ENCODE measurements around the gene NDN.
A peak's percentile ranks its signal among the peaks of the same experiment; 100 is the strongest.

The NDN gene

GRCh38 chr15:23646165-23647000 lies 40.7 kb downstream of the NDN start:
- Histone ChIP-seq H3K27me3 (ENCODE audit: insufficient read depth, low read length, poor library complexity) (no peaks in the 10 kb centered on the region), H3K4me1 (ENCODE audit: control insufficient read depth, low read depth, low read length) (no peaks in the 10 kb centered on the region), H3K79me1 (ENCODE audit: low read length) (no peaks in the 10 kb centered on the region), H3K27ac (ENCODE audit: low read depth, low read length) (no peak overlapping the region), H3K4me3 (ENCODE audit: low read length) (no peak overlapping the region), H3K79me2 (ENCODE audit: control insufficient read depth, insufficient read depth, low read length) (no peaks in the 10 kb centered on the region), H4K8ac (ENCODE audit: low read depth, low read length) (no peak overlapping the region), H3K56ac (ENCODE audit: low read length) (no peak overlapping the region), H3K4ac (ENCODE audit: low read depth, low read length) (no peak overlapping the region), H4K5ac (ENCODE audit: low read length) (no peak overlapping the region), H3K9ac (ENCODE audit: low read length) (no peak overlapping the region), H2BK120ac (ENCODE audit: low read depth, low read length) (no peak overlapping the region), H3K36me3 (ENCODE audit: control insufficient read depth, insufficient read depth, low read length) (no peaks in the 10 kb centered on the region), H3K18ac (ENCODE audit: low read length) (no peak overlapping the region), H2BK15ac (replicated peaks; ENCODE audit: low read depth) (no peak overlapping the region), H3K23ac (ENCODE audit: low read length) (no peak overlapping the region), H2BK5ac (ENCODE audit: low read length) (no peak overlapping the region), H3K4me2 (ENCODE audit: low read length) (no peak overlapping the region), H2AK5ac (ENCODE audit: low read length) (no peak overlapping the region)
- no peak for DNase-seq
- no CpG with 5 or more reads among the region's 51 CpGs for WGBS (ENCODE audit: extremely low coverage, insufficient coverage, low lambda C conversion rate)

- WGBS (ENCODE audit: extremely low coverage, insufficient coverage, low lambda C conversion rate): no CpG with 5 or more reads among the region's 40 CpGs
- Histone ChIP-seq H2BK120ac (ENCODE audit: low read depth, low read length) (no peak overlapping the region), H3K79me2 (ENCODE audit: control insufficient read depth, insufficient read depth, low read length) (no peaks in the 10 kb centered on the region), H2BK15ac (replicated peaks; ENCODE audit: low read depth) (no peak overlapping the region), H3K79me1 (ENCODE audit: low read length) (no peaks in the 10 kb centered on the region), H3K18ac (ENCODE audit: low read length) (no peak overlapping the region), H3K27ac (ENCODE audit: low read depth, low read length) (no peak overlapping the region), H3K9ac (ENCODE audit: low read length) (no peak overlapping the region), H3K4me3 (ENCODE audit: low read length) (no peak overlapping the region), H3K4ac (ENCODE audit: low read depth, low read length) (no peak overlapping the region), H3K56ac (ENCODE audit: low read length) (no peak overlapping the region), H3K4me2 (ENCODE audit: low read length) (no peak overlapping the region), H3K36me3 (ENCODE audit: control insufficient read depth, insufficient read depth, low read length) (no peaks in the 10 kb centered on the region), H2AK5ac (ENCODE audit: low read length) (no peak overlapping the region), H2BK5ac (ENCODE audit: low read length) (no peak overlapping the region), H3K4me1 (ENCODE audit: control insufficient read depth, low read depth, low read length) (no peaks in the 10 kb centered on the region), H4K8ac (ENCODE audit: low read depth, low read length) (no peak overlapping the region), H3K27me3 (ENCODE audit: insufficient read depth, low read length, poor library complexity) (no peaks in the 10 kb centered on the region), H4K5ac (ENCODE audit: low read length) (no peak overlapping the region), H3K23ac (ENCODE audit: low read length) (no peak overlapping the region)
- DNase-seq: peak; percentile 59
Measured at GRCh38 chr15:23645371-23646164, 41.5 kb downstream of the NDN start.

GRCh38 chr15:23644829-23645228 lies 42.3 kb downstream of the NDN start:
- Histone ChIP-seq H3K27me3 (ENCODE audit: insufficient read depth, low read length, poor library complexity) (no peaks in the 10 kb centered on the region), H3K56ac (ENCODE audit: low read length) (no peak overlapping the region), H3K23ac (ENCODE audit: low read length) (no peak overlapping the region), H3K4me3 (ENCODE audit: low read length) (no peak overlapping the region), H2BK5ac (ENCODE audit: low read length) (no peak overlapping the region), H3K4ac (ENCODE audit: low read depth, low read length) (no peak overlapping the region), H3K4me1 (ENCODE audit: control insufficient read depth, low read depth, low read length) (no peaks in the 10 kb centered on the region), H4K8ac (ENCODE audit: low read depth, low read length) (no peak overlapping the region), H3K18ac (ENCODE audit: low read length) (no peak overlapping the region), H3K79me2 (ENCODE audit: control insufficient read depth, insufficient read depth, low read length) (no peaks in the 10 kb centered on the region), H3K4me2 (ENCODE audit: low read length) (no peak overlapping the region), H3K9ac (ENCODE audit: low read length) (no peak overlapping the region), H3K27ac (ENCODE audit: low read depth, low read length) (no peak overlapping the region), H4K5ac (ENCODE audit: low read length) (no peak overlapping the region), H3K79me1 (ENCODE audit: low read length) (no peaks in the 10 kb centered on the region), H2BK120ac (ENCODE audit: low read depth, low read length) (no peak overlapping the region), H3K36me3 (ENCODE audit: control insufficient read depth, insufficient read depth, low read length) (no peaks in the 10 kb centered on the region), H2AK5ac (ENCODE audit: low read length) (no peak overlapping the region), H2BK15ac (replicated peaks; ENCODE audit: low read depth) (no peak overlapping the region)
- WGBS (ENCODE audit: extremely low coverage, insufficient coverage, low lambda C conversion rate): no CpG with 5 or more reads among the region's 13 CpGs
- no peak for DNase-seq

GRCh38 chr15:23642413-23643044 lies 44.6 kb downstream of the NDN start:
- WGBS (ENCODE audit: extremely low coverage, insufficient coverage, low lambda C conversion rate): no CpG with 5 or more reads among the region's 13 CpGs
- no peak overlapping the region for H2AK5ac ChIP-seq (ENCODE audit: low read length)
- H3K56ac ChIP-seq (ENCODE audit: low read length): peak overlapping the region; percentile 62
- H3K4me2 ChIP-seq (ENCODE audit: low read length): peak overlapping the region; percentile 54
- no peak overlapping the region for H2BK15ac ChIP-seq (replicated peaks; ENCODE audit: low read depth)
- DNase-seq: peak; percentile 81
- no peak overlapping the region for H2BK120ac ChIP-seq (ENCODE audit: low read depth, low read length)
- H3K79me1 ChIP-seq (ENCODE audit: low read length): no peaks in the 10 kb centered on the region
- H3K18ac ChIP-seq (ENCODE audit: low read length): no peak overlapping the region
- no peak overlapping the region for H3K4ac ChIP-seq (ENCODE audit: low read depth, low read length)
- no peaks in the 10 kb centered on the region for H3K36me3 ChIP-seq (ENCODE audit: control insufficient read depth, insufficient read depth, low read length)
- H3K23ac ChIP-seq (ENCODE audit: low read length): no peak overlapping the region
- no peak overlapping the region for H3K27ac ChIP-seq (ENCODE audit: low read depth, low read length)
- H4K8ac ChIP-seq (ENCODE audit: low read depth, low read length): no peak overlapping the region
- H3K4me3 ChIP-seq (ENCODE audit: low read length): no peak overlapping the region
- H3K9ac ChIP-seq (ENCODE audit: low read length): peak overlapping the region; percentile 25
- no peak overlapping the region for H2BK5ac ChIP-seq (ENCODE audit: low read length)
- no peaks in the 10 kb centered on the region for H3K4me1 ChIP-seq (ENCODE audit: control insufficient read depth, low read depth, low read length)
- H3K79me2 ChIP-seq (ENCODE audit: control insufficient read depth, insufficient read depth, low read length): no peaks in the 10 kb centered on the region
- no peaks in the 10 kb centered on the region for H3K27me3 ChIP-seq (ENCODE audit: insufficient read depth, low read length, poor library complexity)
- no peak overlapping the region for H4K5ac ChIP-seq (ENCODE audit: low read length)
